Measurements from ENCODE around the gene PRKCE. TPM values are rescaled to one million over a fixed set of nuclear protein-coding genes. Genes with fewer than 3 reads are reported as not detected.

PRKCE gene
- total RNA-seq, 5 donors from 2014 or later (not counting 1 experiment from before 2014, with no cell fraction given): 16.5 to 29.8 (median 23.4) TPM

GRCh38 chr2:46198164-46198883 lies 546.8 kb downstream of the PRKCE start:
- ChIA-PET CTCF (no interaction called here), POLR2A (no interaction called here)
- peaks cover 3 to 9% of the 10 kb centered on the region in 2 experiments for H3K4me1 ChIP-seq (ENCODE audit: control insufficient read depth in 1 of 2, extremely low read depth in 1 of 2, insufficient read depth in 2 of 2, low read length in 2 of 2)
- no peaks in the 10 kb centered on the region for H3K9me3 Mint-ChIP-seq
- H3K36me3 Mint-ChIP-seq: no peaks in the 10 kb centered on the region
- WGBS (ENCODE audit: insufficient coverage): 95% methylated on average over 3 of the region's 5 CpGs
- no peaks in the 10 kb centered on the region for H3K9me3 ChIP-seq
- DNase-seq (no peak), ATAC-seq (replicated peaks in 1 of 4) (no peak)
- no peaks in the 10 kb centered on the region for H3K27me3 ChIP-seq (replicated peaks in 1 of 2; ENCODE audit: control insufficient read depth in 2 of 2, extremely low read depth in 1 of 2, insufficient read depth in 2 of 2, low read length in 1 of 2)
- no peak overlapping the region for H3K27ac ChIP-seq (ENCODE audit: low read length)
- no peak overlapping the region for H3K4me3 ChIP-seq (ENCODE audit: control insufficient read depth in 1 of 2, extremely low read depth in 1 of 2, low read length in 1 of 2)
- no peaks in the 10 kb centered on the region for H3K27me3 Mint-ChIP-seq
- H3K4me3 Mint-ChIP-seq: no peak overlapping the region
- H3K36me3 ChIP-seq (ENCODE audit: control insufficient read depth in 2 of 2, extremely low read depth in 1 of 2, insufficient read depth in 1 of 2, low read length in 1 of 2): no peaks in the 10 kb centered on the region
- no peak overlapping the region for H3K27ac Mint-ChIP-seq
- H3K4me1 Mint-ChIP-seq: peaks cover 17 to 39% (median 26%) of the 10 kb centered on the region in 3 donors

DNA sequence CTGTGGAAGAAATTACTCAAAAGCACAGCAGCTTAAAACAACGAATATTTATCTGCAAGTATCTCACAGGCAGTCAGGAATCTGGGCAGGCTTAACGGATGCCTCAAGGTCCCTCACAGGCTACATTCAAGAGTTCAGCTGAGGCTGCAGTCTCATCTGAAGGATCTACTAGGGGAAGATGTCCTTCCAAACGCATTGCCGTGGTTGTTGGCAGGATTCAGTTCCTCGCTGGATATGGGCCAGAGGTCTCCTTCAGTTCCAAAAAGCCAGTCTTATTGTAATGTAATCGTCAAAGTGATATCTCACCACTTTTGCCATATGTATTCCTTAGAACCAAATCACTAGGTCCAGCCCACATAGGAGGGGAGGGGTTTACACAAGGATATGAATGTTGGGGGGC lies 547.5 kb downstream of the PRKCE start:
- CTCF ChIA-PET: no interaction called here
- Mint-ChIP-seq H3K27me3 (no peaks in the 10 kb centered on the region), H3K9me3 (no peaks in the 10 kb centered on the region), H3K4me1 (peaks cover 17 to 40% (median 29%) of the 10 kb centered on the region in 3 donors), H3K4me3 (no peak overlapping the region), H3K36me3 (no peaks in the 10 kb centered on the region), H3K27ac (no peak overlapping the region)
- no peak for DNase-seq
- no peaks in the 10 kb centered on the region for H3K36me3 ChIP-seq (ENCODE audit: control insufficient read depth in 2 of 2, extremely low read depth in 1 of 2, insufficient read depth in 1 of 2, low read length in 1 of 2)
- no peak for ATAC-seq (replicated peaks in 1 of 4)
- POLR2A ChIA-PET: no interaction called here
- peaks cover 3 to 9% of the 10 kb centered on the region in 2 experiments for H3K4me1 ChIP-seq (ENCODE audit: control insufficient read depth in 1 of 2, extremely low read depth in 1 of 2, insufficient read depth in 2 of 2, low read length in 2 of 2)
- 90% methylated on average over 2 of the region's 6 CpGs for WGBS (ENCODE audit: insufficient coverage)
- no peak overlapping the region for H3K27ac ChIP-seq (ENCODE audit: low read length)
- no peaks in the 10 kb centered on the region for H3K9me3 ChIP-seq
- no peak overlapping the region for H3K4me3 ChIP-seq (ENCODE audit: control insufficient read depth in 1 of 2, extremely low read depth in 1 of 2, low read length in 1 of 2)
- H3K27me3 ChIP-seq (replicated peaks in 1 of 2; ENCODE audit: control insufficient read depth in 2 of 2, extremely low read depth in 1 of 2, insufficient read depth in 2 of 2, low read length in 1 of 2): no peaks in the 10 kb centered on the region

GRCh38 chr2:46200100-46200690 lies 548.7 kb downstream of the PRKCE start:
- Histone ChIP-seq H3K4me3 (ENCODE audit: control insufficient read depth in 1 of 2, extremely low read depth in 1 of 2, low read length in 1 of 2) (no peak overlapping the region), H3K27ac (ENCODE audit: low read length) (no peak overlapping the region), H3K9me3 (no peaks in the 10 kb centered on the region), H3K4me1 (ENCODE audit: control insufficient read depth in 1 of 2, extremely low read depth in 1 of 2, insufficient read depth in 2 of 2, low read length in 2 of 2) (peaks cover 3 to 9% of the 10 kb centered on the region in 2 experiments), H3K27me3 (replicated peaks in 1 of 2; ENCODE audit: control insufficient read depth in 2 of 2, extremely low read depth in 1 of 2, insufficient read depth in 2 of 2, low read length in 1 of 2) (no peaks in the 10 kb centered on the region), H3K36me3 (ENCODE audit: control insufficient read depth in 2 of 2, extremely low read depth in 1 of 2, insufficient read depth in 1 of 2, low read length in 1 of 2) (no peaks in the 10 kb centered on the region)
- CTCF ChIA-PET: no interaction called here
- no peaks in the 10 kb centered on the region for H3K9me3 Mint-ChIP-seq
- POLR2A ChIA-PET: interaction anchor here in 1 of 2 donors (0.7 kb wide), 1 partner anchor 143 kb away, joined by 3 read pairs; no protein-coding TSS in a partner anchor
- no peak for DNase-seq
- 100% methylated on average over 1 of the region's 1 CpG for WGBS (ENCODE audit: insufficient coverage)
- no peak for ATAC-seq (replicated peaks in 1 of 4)
- H3K27me3 Mint-ChIP-seq: no peaks in the 10 kb centered on the region
- no peak overlapping the region for H3K27ac Mint-ChIP-seq
- H3K4me3 Mint-ChIP-seq: no peak overlapping the region
- peaks cover 17 to 40% (median 29%) of the 10 kb centered on the region in 3 donors for H3K4me1 Mint-ChIP-seq
- H3K36me3 Mint-ChIP-seq: no peaks in the 10 kb centered on the region

DNA sequence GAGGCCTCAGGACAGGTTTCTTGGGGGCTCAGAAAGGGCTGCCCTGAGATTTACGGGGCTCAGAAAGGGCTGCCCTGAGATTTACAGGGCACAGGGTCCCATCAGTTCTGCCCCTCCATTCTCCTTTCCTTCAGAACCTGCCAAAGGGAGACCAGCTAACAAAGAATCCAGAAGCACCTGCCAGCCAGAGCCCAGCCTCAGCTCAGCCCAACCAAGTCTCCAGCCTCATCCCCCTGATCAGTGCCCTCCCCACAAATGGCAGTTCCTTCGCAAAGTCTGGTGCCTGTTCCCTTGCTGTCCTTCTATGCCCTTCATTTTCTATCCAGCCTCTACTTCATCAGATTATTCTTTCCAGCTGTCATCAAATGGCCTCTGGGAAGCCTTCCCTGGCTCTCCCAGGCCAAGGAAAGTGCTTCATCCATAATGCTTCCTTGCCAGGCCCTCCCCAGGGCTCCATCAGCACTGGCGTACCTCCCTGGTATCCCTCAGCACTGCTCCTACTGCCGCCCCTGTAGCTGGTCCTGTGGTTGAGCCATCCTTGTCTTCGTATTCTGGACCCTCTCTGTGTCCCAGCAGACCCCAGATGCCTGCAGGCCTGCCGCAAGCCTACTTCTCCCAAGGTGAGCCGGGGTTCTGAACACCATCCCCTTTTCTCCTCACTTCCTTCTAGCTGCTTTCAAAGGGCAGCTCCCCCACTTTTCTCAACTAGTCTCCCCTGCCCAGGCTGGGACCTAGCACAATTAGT lies 549.6 kb downstream of the PRKCE start:
- Histone ChIP-seq H3K9me3 (no peaks in the 10 kb centered on the region), H3K36me3 (ENCODE audit: control insufficient read depth in 2 of 2, extremely low read depth in 1 of 2, insufficient read depth in 1 of 2, low read length in 1 of 2) (no peaks in the 10 kb centered on the region), H3K4me3 (ENCODE audit: control insufficient read depth in 1 of 2, extremely low read depth in 1 of 2, low read length in 1 of 2) (no peak overlapping the region), H3K27me3 (replicated peaks in 1 of 2; ENCODE audit: control insufficient read depth in 2 of 2, extremely low read depth in 1 of 2, insufficient read depth in 2 of 2, low read length in 1 of 2) (no peaks in the 10 kb centered on the region), H3K27ac (ENCODE audit: low read length) (no peak overlapping the region), H3K4me1 (ENCODE audit: control insufficient read depth in 1 of 2, extremely low read depth in 1 of 2, insufficient read depth in 2 of 2, low read length in 2 of 2) (peaks cover 3 to 9% of the 10 kb centered on the region in 2 experiments)
- no peak overlapping the region for H3K27ac Mint-ChIP-seq
- POLR2A ChIA-PET: no interaction called here
- H3K4me1 Mint-ChIP-seq: peaks cover 17 to 40% (median 29%) of the 10 kb centered on the region in 3 donors
- DNase-seq (no peak), ATAC-seq (replicated peaks in 1 of 4) (no peak)
- no peaks in the 10 kb centered on the region for H3K27me3 Mint-ChIP-seq
- CTCF ChIA-PET: no interaction called here
- WGBS (ENCODE audit: insufficient coverage): 98% methylated on average over 5 of the region's 7 CpGs
- H3K9me3 Mint-ChIP-seq: no peaks in the 10 kb centered on the region
- no peaks in the 10 kb centered on the region for H3K36me3 Mint-ChIP-seq
- no peak overlapping the region for H3K4me3 Mint-ChIP-seq

GRCh38 chr2:46202453-46202852 lies 551.0 kb downstream of the PRKCE start:
- ChIA-PET POLR2A (interaction anchor here in 1 of 2 donors (0.6 kb wide), 1 partner anchor 125 kb away, joined by 3 read pairs; no protein-coding TSS in a partner anchor), CTCF (no interaction called here)
- no peaks in the 10 kb centered on the region for H3K36me3 Mint-ChIP-seq
- no peaks in the 10 kb centered on the region for H3K9me3 ChIP-seq
- no peak overlapping the region for H3K27ac ChIP-seq (ENCODE audit: low read length)
- H3K36me3 ChIP-seq (ENCODE audit: control insufficient read depth in 2 of 2, extremely low read depth in 1 of 2, insufficient read depth in 1 of 2, low read length in 1 of 2): no peaks in the 10 kb centered on the region
- peaks cover 3 to 9% of the 10 kb centered on the region in 2 experiments for H3K4me1 ChIP-seq (ENCODE audit: control insufficient read depth in 1 of 2, extremely low read depth in 1 of 2, insufficient read depth in 2 of 2, low read length in 2 of 2)
- no peaks in the 10 kb centered on the region for H3K27me3 ChIP-seq (replicated peaks in 1 of 2; ENCODE audit: control insufficient read depth in 2 of 2, extremely low read depth in 1 of 2, insufficient read depth in 2 of 2, low read length in 1 of 2)
- H3K4me1 Mint-ChIP-seq: peaks cover 17 to 35% (median 27%) of the 10 kb centered on the region in 3 donors
- DNase-seq: no peak
- H3K27ac Mint-ChIP-seq: no peak overlapping the region
- H3K27me3 Mint-ChIP-seq: no peaks in the 10 kb centered on the region
- H3K4me3 ChIP-seq (ENCODE audit: control insufficient read depth in 1 of 2, extremely low read depth in 1 of 2, low read length in 1 of 2): no peak overlapping the region
- no peak overlapping the region for H3K4me3 Mint-ChIP-seq
- ATAC-seq (replicated peaks in 1 of 4): no peak
- WGBS (ENCODE audit: insufficient coverage): 100% methylated on average over 1 of the region's 1 CpG
- H3K9me3 Mint-ChIP-seq: no peaks in the 10 kb centered on the region

DNA sequence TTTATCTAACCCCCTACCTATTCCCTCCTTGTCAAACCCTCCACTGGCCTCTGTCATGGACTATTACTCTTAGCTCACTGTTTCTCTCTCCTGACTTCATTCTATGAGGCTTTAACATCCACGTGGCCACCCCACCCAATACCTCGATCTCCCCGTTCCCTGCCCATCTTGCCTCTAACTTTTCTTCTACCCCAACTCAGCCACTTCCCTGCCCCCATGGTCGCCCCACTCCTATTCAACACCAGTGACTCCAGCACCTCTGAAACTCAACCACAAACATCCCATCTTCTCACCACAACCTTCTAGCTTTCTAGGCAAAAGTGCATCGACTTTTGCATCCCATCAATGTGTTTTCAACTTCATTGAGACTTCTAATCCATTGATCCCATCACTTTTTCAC lies 551.5 kb downstream of the PRKCE start:
- ATAC-seq (replicated peaks in 1 of 4): no peak
- POLR2A ChIA-PET: interaction anchor here in 1 of 2 donors (0.6 kb wide), 1 partner anchor 124 kb away, joined by 3 read pairs; no protein-coding TSS in a partner anchor
- H3K4me3 Mint-ChIP-seq: no peak overlapping the region

More for the DNA sequence above, 551.5 kb downstream of the PRKCE start:
- H3K27me3 ChIP-seq (replicated peaks in 1 of 2; ENCODE audit: control insufficient read depth in 2 of 2, extremely low read depth in 1 of 2, insufficient read depth in 2 of 2, low read length in 1 of 2): no peaks in the 10 kb centered on the region
- 28% methylated on average over 5 of the region's 5 CpGs for WGBS (ENCODE audit: insufficient coverage)
- Mint-ChIP-seq H3K36me3 (no peaks in the 10 kb centered on the region), H3K9me3 (no peaks in the 10 kb centered on the region), H3K27me3 (no peaks in the 10 kb centered on the region), H3K27ac (no peak overlapping the region), H3K4me1 (peaks cover 17 to 30% (median 30%) of the 10 kb centered on the region in 3 donors)
- no peak for DNase-seq
- H3K27ac ChIP-seq (ENCODE audit: low read length): no peak overlapping the region
- H3K4me3 ChIP-seq (ENCODE audit: control insufficient read depth in 1 of 2, extremely low read depth in 1 of 2, low read length in 1 of 2): no peak overlapping the region
- peaks cover 3 to 9% of the 10 kb centered on the region in 2 experiments for H3K4me1 ChIP-seq (ENCODE audit: control insufficient read depth in 1 of 2, extremely low read depth in 1 of 2, insufficient read depth in 2 of 2, low read length in 2 of 2)
- CTCF ChIA-PET: interaction anchor here in 1 of 2 donors (0.7 kb wide), 1 partner anchor 560 kb away, joined by 14 read pairs; no protein-coding TSS in a partner anchor
- H3K36me3 ChIP-seq (ENCODE audit: control insufficient read depth in 2 of 2, extremely low read depth in 1 of 2, insufficient read depth in 1 of 2, low read length in 1 of 2): no peaks in the 10 kb centered on the region
- no peaks in the 10 kb centered on the region for H3K9me3 ChIP-seq
